ENCODE results near the gene FANCC.
"Not testable (repeated sequence)": the region's sequence is repeated elsewhere in the genome, so short reads cannot be mapped to it uniquely, and the experiment has no call there.

Gene FANCC

DNA sequence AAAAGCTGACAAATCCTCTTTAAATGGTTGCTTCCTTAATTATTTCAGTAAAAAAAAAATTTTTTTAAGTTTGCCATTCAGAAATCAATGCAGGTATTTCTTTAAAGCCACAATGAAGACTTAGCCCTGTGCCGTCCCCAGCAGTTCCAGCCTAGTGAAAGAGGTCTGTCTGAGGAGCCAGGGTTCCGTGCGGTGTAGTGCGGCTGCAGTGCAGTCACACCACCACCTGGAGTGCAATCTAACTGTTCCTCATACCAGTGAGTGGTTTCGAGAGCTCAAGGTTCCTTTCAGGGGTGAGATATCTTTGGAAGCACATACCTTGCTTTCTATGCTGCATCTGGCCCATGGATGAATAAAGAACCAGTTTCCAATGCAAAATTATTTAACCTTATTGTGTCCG lies 87.5 kb downstream of the FANCC start:
- DNase-seq (ENCODE audit: low read depth in 3 of 3): no peak

- no peak for DNase-seq (ENCODE audit: low read depth in 3 of 3)
Measured at GRCh38 chr9:95229230-95229915, 88.1 kb downstream of the FANCC start.

DNA sequence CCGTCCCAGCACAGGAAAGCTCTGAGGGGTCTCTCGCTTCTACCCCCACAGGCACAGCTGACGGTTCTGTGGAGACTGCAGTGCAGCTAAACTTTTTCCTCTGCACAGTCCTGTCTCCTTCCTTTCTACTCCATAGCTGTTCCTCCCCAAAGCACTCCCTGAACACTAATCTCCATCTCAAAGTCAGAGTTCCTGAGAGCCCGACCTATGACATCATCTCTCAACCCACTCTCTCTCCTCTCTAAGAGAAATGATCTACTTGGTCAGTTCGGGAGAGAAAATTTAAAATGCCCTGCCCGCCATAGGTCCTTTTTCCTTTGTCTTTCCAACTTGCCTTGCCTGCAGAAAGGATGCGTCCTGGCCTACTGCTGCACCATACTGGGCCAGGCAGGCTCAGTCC lies 90.6 kb downstream of the FANCC start:
- no peak for DNase-seq (ENCODE audit: low read depth in 3 of 3)

- no peak for DNase-seq (ENCODE audit: low read depth in 3 of 3)
Measured at GRCh38 chr9:95225726-95226106, 91.8 kb downstream of the FANCC start.

- no peak for DNase-seq (ENCODE audit: low read depth in 3 of 3)
Measured at GRCh38 chr9:95225076-95225725, 92.3 kb downstream of the FANCC start.

DNA sequence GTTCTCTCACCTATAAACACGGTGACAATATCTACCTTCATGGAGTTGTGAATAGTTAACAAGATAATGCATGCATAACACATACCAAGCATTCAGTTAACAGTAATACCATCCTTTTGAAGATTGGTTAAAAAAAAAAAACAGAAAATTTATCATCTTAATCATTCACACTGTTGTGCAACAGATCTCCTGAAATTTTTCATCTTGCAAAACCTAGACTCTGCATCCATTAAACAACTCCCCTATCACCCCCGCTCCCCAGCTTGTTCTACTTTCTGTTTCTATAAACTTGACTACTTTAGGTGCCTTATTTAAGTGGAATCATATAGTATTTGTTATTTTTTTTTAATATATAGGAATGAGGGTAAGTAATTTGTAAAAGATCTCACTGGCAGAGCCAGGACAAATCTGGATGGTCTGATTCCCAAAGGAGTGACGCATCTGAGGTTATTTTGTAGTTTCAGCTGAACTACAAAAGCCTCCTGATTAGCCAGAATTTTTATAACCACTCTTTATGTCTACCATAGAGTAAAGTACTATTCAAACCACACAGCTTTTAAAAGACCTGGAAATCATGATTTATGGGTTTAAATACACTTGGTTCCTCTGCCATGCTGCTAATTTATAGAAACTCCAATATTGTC lies 93.0 kb downstream of the FANCC start:
- no peak for DNase-seq (ENCODE audit: low read depth in 3 of 3)

DNA sequence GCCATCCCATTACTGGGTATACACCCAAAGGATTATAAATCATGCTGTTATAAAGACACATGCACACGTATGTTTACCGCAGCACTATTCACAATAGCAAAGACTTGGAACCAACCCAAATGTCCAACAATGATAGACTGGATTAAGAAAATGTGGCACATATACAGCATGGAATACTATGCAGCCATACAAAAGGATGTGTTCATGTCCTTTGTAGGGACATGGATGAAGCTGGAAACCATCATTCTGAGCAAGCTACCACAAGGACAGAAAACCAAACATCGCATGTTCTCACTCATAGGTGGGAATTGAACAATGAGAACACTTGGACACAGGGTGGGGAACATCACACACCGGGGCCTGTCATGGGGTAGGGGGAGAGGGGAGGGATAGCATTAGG lies 97.2 kb downstream of the FANCC start:
- DNase-seq (ENCODE audit: low read depth in 3 of 3): not testable (repeated sequence)

DNA sequence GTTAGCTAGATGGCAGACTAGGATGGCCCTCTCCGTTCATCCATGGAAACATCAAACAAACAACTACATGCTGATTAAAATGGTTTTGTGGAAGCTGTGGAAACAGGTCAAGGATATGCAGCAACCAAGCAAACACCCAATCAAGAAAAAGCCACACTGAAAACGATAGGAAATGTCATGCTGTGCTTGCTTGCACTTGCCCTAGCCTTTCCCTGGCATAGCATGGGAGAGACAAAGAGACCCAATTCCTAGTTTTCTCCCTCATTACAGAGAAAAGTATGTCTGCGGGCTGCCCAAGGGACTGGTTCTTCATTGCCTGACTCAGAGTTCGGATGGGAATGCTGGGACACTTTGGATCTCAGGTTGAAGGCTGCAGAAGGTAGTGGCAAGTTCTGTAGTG lies 98.7 kb downstream of the FANCC start:
- no peak for DNase-seq (ENCODE audit: low read depth in 3 of 3)

DNA sequence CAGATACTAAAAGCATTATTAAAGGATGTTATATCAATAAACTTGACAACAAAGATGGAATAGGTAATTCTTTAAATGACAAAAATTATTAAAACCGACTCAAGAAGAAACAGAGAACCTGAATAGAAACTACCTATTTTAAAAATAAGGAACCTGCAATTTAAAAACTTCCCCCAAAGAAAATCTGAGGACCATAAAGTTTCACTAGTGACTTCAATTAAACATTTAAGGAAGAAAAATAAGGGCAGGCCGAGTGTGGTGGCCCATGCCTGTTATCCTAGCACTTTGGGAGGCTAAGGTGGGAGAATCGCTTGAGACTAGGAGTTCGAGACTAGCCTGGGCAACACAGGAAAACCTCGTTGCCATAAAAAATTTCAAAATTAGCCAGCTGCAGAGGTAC lies 99.6 kb downstream of the FANCC start:
- no peak for DNase-seq (ENCODE audit: low read depth in 3 of 3)

DNA sequence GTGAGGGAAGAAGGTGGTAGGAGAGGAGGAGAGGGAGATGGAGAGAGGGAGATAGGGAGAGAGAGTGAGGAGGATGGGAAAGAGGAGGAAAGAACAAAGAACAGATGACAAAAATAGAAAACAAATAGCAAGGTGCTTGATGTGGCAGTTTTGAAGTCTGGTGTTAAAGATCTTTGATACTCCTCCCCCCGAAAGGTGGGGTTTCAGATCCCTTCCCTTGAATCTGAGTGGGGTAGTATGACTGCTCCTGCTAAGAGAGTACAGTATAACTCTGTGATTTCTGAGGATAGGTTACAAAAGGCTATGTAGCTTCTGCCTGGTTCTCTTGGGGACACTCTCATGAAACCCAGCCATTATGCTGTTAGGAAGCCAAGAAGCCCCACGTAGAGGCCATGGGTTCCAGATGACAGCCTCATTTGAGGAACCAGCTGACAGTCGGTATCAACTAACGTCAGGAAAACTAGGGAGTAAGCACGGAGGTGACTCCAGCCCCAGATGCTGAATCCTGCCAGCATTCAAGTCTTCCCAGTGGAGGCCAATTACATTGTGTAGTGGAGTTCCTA lies 102.1 kb downstream of the FANCC start:
- DNase-seq (ENCODE audit: low read depth in 3 of 3): no peak

DNA sequence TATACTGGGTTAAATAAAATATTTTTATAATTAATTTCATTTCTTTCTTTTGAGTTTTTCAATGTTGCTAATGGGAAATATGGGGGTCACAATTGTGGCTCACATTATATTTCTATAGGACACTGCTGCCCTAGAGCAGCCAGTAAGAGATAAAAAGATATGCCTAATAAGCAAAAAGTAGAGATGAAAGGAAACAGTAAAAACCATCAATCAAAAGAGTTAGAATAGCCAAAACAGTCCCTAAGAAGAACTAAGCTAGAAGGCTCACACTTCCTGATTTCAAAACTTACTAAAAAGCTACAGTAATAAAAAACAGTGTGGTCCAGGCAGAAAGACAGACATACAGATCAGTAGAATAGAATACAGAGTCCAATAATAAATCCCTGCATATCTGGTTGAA lies 104.4 kb downstream of the FANCC start:
- DNase-seq (ENCODE audit: low read depth in 3 of 3): no peak

DNA sequence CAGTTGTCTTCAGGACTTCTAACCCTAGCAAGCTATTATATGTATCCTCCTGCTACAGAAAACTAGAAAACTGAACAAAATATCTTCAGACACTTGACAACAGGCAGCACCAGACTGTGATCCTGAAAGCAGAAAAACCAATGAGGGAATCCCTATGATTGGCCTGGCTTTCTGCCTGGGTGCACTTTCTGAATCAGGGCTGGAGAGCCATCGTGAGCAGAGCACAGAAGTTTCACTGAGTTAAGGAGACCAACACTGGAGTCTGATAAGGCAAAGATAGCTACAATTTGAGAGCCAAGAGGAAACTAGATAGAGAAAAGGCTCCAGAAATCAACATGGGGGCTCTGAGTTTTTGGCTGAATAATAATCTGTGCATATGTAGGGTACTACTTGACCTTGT lies 106.5 kb downstream of the FANCC start:
- no peak for DNase-seq (ENCODE audit: low read depth in 3 of 3)

- DNase-seq (ENCODE audit: low read depth in 3 of 3): no peak
Measured at GRCh38 chr9:95207403-95207802, 110.1 kb downstream of the FANCC start.

DNA sequence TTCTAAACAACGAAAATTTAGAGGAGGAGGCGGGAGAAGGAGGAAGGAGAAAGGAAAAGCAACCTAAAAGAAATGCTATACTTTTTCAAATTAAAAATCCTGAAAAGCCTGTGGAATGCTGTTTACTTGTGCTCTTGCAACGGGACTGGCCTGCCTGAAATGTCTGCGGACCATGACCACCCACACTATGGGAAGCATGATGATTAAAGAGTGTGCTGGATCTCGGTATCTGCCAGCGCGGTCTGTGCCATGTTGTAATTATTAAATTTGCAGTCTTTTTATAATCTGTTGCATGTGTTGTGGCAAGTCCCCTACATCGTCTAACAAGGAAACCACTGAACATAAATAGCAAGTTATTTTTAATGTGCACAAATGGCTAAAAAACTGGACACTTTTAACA lies 111.4 kb downstream of the FANCC start:
- DNase-seq (ENCODE audit: low read depth in 3 of 3): no peak

- no peak for DNase-seq (ENCODE audit: low read depth in 3 of 3)
Measured at GRCh38 chr9:95204710-95205109, 112.8 kb downstream of the FANCC start.

DNA sequence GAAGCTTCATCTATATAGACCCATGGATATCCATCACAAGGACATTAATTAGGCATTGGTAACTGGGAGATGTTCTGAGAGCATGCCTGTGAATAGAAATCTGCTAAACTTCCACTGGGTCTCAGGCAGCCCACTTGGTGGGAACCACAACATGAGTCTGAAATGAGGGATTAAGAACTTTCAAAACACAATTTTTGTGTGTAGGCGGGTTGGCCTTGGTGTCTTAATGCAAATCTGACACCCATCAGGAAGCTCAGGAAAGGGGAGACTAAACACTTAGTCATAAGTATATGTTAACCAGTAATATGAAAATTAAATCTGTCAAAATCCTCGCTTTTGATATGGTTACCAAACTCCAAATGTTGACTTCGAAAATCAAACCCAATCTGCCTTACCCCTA lies 113.2 kb downstream of the FANCC start:
- DNase-seq (ENCODE audit: low read depth in 3 of 3): no peak

DNA sequence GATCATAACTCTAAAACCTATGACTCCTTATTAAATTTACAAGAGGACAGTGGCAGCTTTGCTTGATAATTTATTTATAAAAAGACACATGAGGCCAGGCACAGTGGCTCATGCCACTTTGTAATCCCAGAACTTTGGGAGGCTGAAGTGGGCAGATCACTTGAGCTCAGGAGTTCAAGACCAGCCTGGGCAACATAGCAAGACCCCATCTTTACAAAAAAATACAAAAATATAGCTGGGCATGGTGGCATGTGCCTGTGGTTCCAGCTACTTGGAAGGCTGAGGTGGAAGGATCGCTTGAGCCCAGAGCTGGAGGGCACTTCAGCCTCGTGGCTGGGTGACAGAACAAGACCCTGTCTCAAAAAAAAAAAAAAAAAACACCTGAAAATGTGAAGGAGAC lies 114.5 kb downstream of the FANCC start:
- DNase-seq (ENCODE audit: low read depth in 3 of 3): not testable (repeated sequence)

GRCh38 chr9:95202076-95202681 lies 115.3 kb downstream of the FANCC start:
- DNase-seq (ENCODE audit: low read depth in 3 of 3): no peak

- DNase-seq (ENCODE audit: low read depth in 3 of 3): no peak
Measured at GRCh38 chr9:95201206-95201605, 116.3 kb downstream of the FANCC start.

- DNase-seq (ENCODE audit: low read depth in 3 of 3): no peak
Measured at GRCh38 chr9:95197692-95198271, 119.7 kb downstream of the FANCC start.

- DNase-seq (ENCODE audit: low read depth in 3 of 3): no peak
Measured at GRCh38 chr9:95193480-95193879, 124.0 kb downstream of the FANCC start.

DNA sequence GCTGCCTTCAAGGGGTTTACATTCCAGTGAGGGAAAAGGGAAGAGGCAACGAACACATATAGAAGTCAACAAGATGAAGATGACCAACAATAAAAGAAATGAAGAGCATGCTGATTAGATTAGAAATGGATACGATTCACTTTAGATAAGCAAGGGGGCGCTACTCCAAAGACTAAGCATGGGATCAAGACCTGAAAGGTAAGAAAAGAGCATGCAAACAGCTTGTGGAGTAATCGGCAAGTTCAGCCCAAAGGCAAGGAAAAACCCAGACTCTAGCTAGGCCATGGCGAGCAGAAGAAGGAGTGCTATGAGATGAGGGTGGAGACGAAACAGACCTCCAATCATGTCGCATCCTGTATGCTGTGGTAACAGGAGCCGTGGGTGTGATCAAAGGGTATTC lies 124.4 kb downstream of the FANCC start:
- DNase-seq (ENCODE audit: low read depth in 3 of 3): no peak
